ES-I3 (cell line): Measurements from ENCODE around the gene AKT1S1.
"Not testable (repeated sequence)": the region's sequence is repeated elsewhere in the genome, so short reads cannot be mapped to it uniquely, and the experiment has no call there.

ENCODE experiments used
- H3K36me3 ChIP-seq: 2 replicates; pipeline ENCODE4 v1.6.1; 2013; ENCODE audit warnings: mild to moderate bottlenecking, low read length, control low read depth, moderate library complexity; ENCODE audit not compliant: insufficient read depth
- H3K4me1 ChIP-seq: 2 replicates; pipeline ENCODE4 v1.6.1; 2013; ENCODE audit warnings: mild to moderate bottlenecking, control low read depth, low read length; ENCODE audit not compliant: insufficient read depth
- H3K9ac ChIP-seq: 2 replicates; pipeline ENCODE4 v1.6.1; 2013; ENCODE audit warnings: low read depth, mild to moderate bottlenecking, low read length, moderate library complexity
- H3K9me3 ChIP-seq: 2 replicates; pipeline ENCODE4 v1.6.1; 2013; ENCODE audit warnings: mild to moderate bottlenecking, low read length, moderate library complexity; ENCODE audit not compliant: control insufficient read depth, insufficient read depth

The AKT1S1 gene

DNA sequence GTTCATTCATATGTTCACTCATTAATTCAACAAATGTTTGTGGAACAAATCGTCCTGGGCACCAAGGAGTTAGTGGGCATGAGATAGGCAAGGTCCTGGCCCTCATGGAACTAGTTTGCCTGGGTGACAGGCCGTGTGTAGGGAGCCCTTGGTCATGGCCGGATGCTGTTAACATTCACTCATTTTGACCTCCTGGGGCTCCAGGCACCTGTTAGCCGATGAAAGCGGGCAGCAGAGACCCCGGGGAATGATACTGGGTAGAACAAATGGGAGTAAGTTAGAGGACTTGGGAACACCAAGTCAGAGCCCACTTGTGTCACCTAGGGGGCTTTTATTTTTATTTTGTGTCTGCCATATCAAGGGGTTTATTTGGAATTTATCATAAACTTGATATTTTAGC, 52.5 kb downstream of the AKT1S1 start:
- no peaks in the 10 kb centered on the region; the same call in 1 of the 2 replicates for H3K4me1 ChIP-seq
- H3K36me3 ChIP-seq, result peaks cover 4% of the 10 kb centered on the region; the same call in 1 of the 2 replicates
- no peak overlapping the region for H3K9ac ChIP-seq
- no peaks in the 10 kb centered on the region for H3K9me3 ChIP-seq

DNA sequence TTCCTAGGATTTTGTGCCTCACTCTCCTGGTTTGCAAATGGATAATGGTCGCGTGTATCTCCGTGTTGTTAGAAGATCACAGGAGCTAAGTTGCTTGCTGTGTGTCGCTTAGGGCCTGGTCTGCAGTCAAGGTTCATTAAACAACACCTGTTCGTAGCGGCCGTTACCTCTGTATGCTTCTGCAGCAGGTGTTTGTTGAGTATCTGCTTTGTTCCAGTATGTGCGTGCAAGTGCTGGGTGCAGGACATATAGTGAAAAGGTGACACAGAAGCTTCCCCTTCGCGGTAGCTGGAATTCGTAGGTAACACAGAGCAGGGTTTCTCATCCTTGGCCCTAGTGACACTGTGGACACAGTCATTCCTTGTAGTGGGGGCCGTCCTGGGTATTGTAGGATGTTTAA, 53.7 kb downstream of the AKT1S1 start:
- no peaks in the 10 kb centered on the region for H3K9me3 ChIP-seq
- H3K9ac ChIP-seq, result no peak overlapping the region
- H3K36me3 ChIP-seq, result peaks cover 4% of the 10 kb centered on the region; the same call in 1 of the 2 replicates
- H3K4me1 ChIP-seq, result no peaks in the 10 kb centered on the region; the same call in 1 of the 2 replicates

- Histone ChIP-seq H3K4me1 (no peaks in the 10 kb centered on the region; the same call in 1 of the 2 replicates), H3K36me3 (peaks cover 4% of the 10 kb centered on the region; the same call in 1 of the 2 replicates), H3K9me3 (no peaks in the 10 kb centered on the region), H3K9ac (no peak overlapping the region)
Observed at GRCh38 chr19:49820125-49820524, 57.0 kb downstream of the AKT1S1 start.

- H3K4me1 ChIP-seq, H3K9me3 ChIP-seq, H3K9ac ChIP-seq, H3K36me3 ChIP-seq: not testable (repeated sequence)
Observed at GRCh38 chr19:49819452-49820115, 57.6 kb downstream of the AKT1S1 start.
